Skeletal muscle satellite cell (primary cell): Measurements from ENCODE around the gene NHLRC4.

Source experiments
- H3K27me3 ChIP-seq: 2 replicates; pipeline ENCODE4 v1.7.0; 2013; ENCODE audit warnings: low read length; ENCODE audit not compliant: control insufficient read depth, insufficient read depth
- H3K36me3 ChIP-seq: 2 replicates; pipeline ENCODE4 v1.7.0; 2013; ENCODE audit warnings: mild to moderate bottlenecking, control low read depth, low read length; ENCODE audit not compliant: insufficient read depth
- H3K4me1 ChIP-seq: 2 replicates; pipeline ENCODE4 v1.7.0; 2013; ENCODE audit warnings: low read length; ENCODE audit not compliant: control insufficient read depth, insufficient read depth
- H3K4me2 ChIP-seq: 2 replicates; pipeline ENCODE4 v1.7.0; 2013; ENCODE audit warnings: mild to moderate bottlenecking, low read length
- H3K4me3 ChIP-seq: 2 replicates; pipeline ENCODE4 v1.7.0; 2013; ENCODE audit warnings: low read length
- H3K9ac ChIP-seq: 2 replicates; pipeline ENCODE4 v1.7.0; 2013; ENCODE audit warnings: mild to moderate bottlenecking, low read depth, low read length, moderate library complexity
- H3K9me3 ChIP-seq: replicated peaks from 2 replicates; pipeline ENCODE4 v1.7.0; 2013; ENCODE audit warnings: mild to moderate bottlenecking, control low read depth, low read length

The NHLRC4 gene

GRCh38 chr16:564690-565418, 2.0 kb upstream of the NHLRC4 start:
- H3K9ac ChIP-seq = no peak overlapping the region
- H3K4me2 ChIP-seq = no peak overlapping the region
- peaks cover 8% of the 10 kb centered on the region for H3K4me1 ChIP-seq
- peaks cover 21% of the 10 kb centered on the region for H3K27me3 ChIP-seq
- no peaks in the 10 kb centered on the region for H3K36me3 ChIP-seq
- H3K4me3 ChIP-seq = no peak overlapping the region
- H3K9me3 ChIP-seq = no peaks in the 10 kb centered on the region

- Histone ChIP-seq H3K4me1 (peaks cover 10% of the 10 kb centered on the region), H3K27me3 (peaks cover 21% of the 10 kb centered on the region), H3K9me3 (no peaks in the 10 kb centered on the region), H3K4me2 (no peak overlapping the region), H3K36me3 (no peaks in the 10 kb centered on the region), H3K9ac (no peak overlapping the region), H3K4me3 (no peak overlapping the region)
Measured at GRCh38 chr16:565419-566330, 1.1 kb upstream of the NHLRC4 start.

- peaks cover 4% of the 10 kb centered on the region for H3K36me3 ChIP-seq
- H3K9me3 ChIP-seq = no peaks in the 10 kb centered on the region
- H3K4me1 ChIP-seq = peaks cover 20% of the 10 kb centered on the region
- H3K27me3 ChIP-seq = peaks cover 2% of the 10 kb centered on the region
- H3K9ac ChIP-seq = no peak overlapping the region
- H3K4me3 ChIP-seq = no peak overlapping the region
- no peak overlapping the region for H3K4me2 ChIP-seq
Measured at GRCh38 chr16:567373-568256, 810 bp downstream of the NHLRC4 start.

GRCh38 chr16:568401-569258, 1.8 kb downstream of the NHLRC4 start:
- Histone ChIP-seq H3K27me3 (no peaks in the 10 kb centered on the region), H3K9ac (peak overlapping the region; percentile 92), H3K4me2 (peak overlapping the region; percentile 99), H3K36me3 (peaks cover 4% of the 10 kb centered on the region), H3K9me3 (no peaks in the 10 kb centered on the region), H3K4me3 (peak overlapping the region; percentile 94), H3K4me1 (peaks cover 20% of the 10 kb centered on the region)

- Histone ChIP-seq H3K36me3 (peaks cover 10% of the 10 kb centered on the region), H3K4me3 (peak within 1 kb of the TSS; percentile 94), H3K4me1 (peaks cover 20% of the 10 kb centered on the region), H3K9me3 (no peaks in the 10 kb centered on the region), H3K27me3 (no peaks in the 10 kb centered on the region), H3K4me2 (peak within 1 kb of the TSS; percentile 99), H3K9ac (peak within 1 kb of the TSS; percentile 92)
Measured at GRCh38 chr16:569445-570254, 2.8 kb downstream of the NHLRC4 start, which contains the start of gene PIGQ. PIGQ (plus strand) TSS chr16:569968; CDS start chr16:574075, 4,107 bp downstream.

GRCh38 chr16:572865-573650, 6.3 kb downstream of the NHLRC4 start:
- peaks cover 20% of the 10 kb centered on the region for H3K4me1 ChIP-seq
- H3K9ac ChIP-seq = no peak overlapping the region
- peaks cover 20% of the 10 kb centered on the region for H3K36me3 ChIP-seq
- no peak overlapping the region for H3K4me3 ChIP-seq
- no peaks in the 10 kb centered on the region for H3K27me3 ChIP-seq
- H3K4me2 ChIP-seq = no peak overlapping the region
- H3K9me3 ChIP-seq = no peaks in the 10 kb centered on the region

- no peak overlapping the region for H3K4me3 ChIP-seq
- H3K27me3 ChIP-seq = no peaks in the 10 kb centered on the region
- H3K36me3 ChIP-seq = peaks cover 20% of the 10 kb centered on the region
- no peak overlapping the region for H3K9ac ChIP-seq
- no peaks in the 10 kb centered on the region for H3K9me3 ChIP-seq
- H3K4me1 ChIP-seq = peaks cover 15% of the 10 kb centered on the region
- no peak overlapping the region for H3K4me2 ChIP-seq
Measured at GRCh38 chr16:574021-574760, 7.4 kb downstream of the NHLRC4 start.

- Histone ChIP-seq H3K9ac (no peak overlapping the region), H3K36me3 (peaks cover 23% of the 10 kb centered on the region), H3K4me1 (peaks cover 11% of the 10 kb centered on the region), H3K27me3 (no peaks in the 10 kb centered on the region), H3K4me3 (no peak overlapping the region), H3K4me2 (no peak overlapping the region), H3K9me3 (no peaks in the 10 kb centered on the region)
Measured at GRCh38 chr16:575354-576196, 8.8 kb downstream of the NHLRC4 start.
